Gastrocnemius medialis (tissue), 4 donors: ENCODE measurements around the gene ACOT11. TPM values are rescaled to one million over a fixed set of nuclear protein-coding genes. Genes with fewer than 3 reads are reported as not detected.

Source experiments
- ATAC-seq, 2 donors: fragments of 150-250 bp; one replicate each; pipeline ENCODE4 v1.9.1; 2016
- DNase-seq, 2 donors: peaks; one replicate each; pipeline ENCODE4 v3.0.0-alpha.2; 2019
- H3K27ac ChIP-seq, 4 donors: fragments of 200-600 bp; sonication (generic); 1 replicate in 1 of 4; 2 replicates in 3 of 4; pipeline ENCODE4 v1.5.1; 2016 to 2018; ENCODE audit warnings: mild to moderate bottlenecking in 2 of 4, moderate library complexity in 1 of 4
- H3K27me3 ChIP-seq, 3 donors: fragments of 200-600 bp; sonication (generic) in 2 of 3; 1 replicate in 1 of 3; 2 replicates in 2 of 3; pipeline versions ENCODE4 v1.5.1 to v1.6.0; 2016 to 2019; ENCODE audit warnings: mild to moderate bottlenecking in 1 of 3, moderate library complexity in 1 of 3
- H3K36me3 ChIP-seq, 2 donors: fragments of 200-600 bp; sonication (generic) in 1 of 2; one replicate each; pipeline ENCODE4 v1.5.1; 2017 to 2018
- H3K4me1 ChIP-seq, 2 donors: fragments of 200-600 bp; sonication (generic) in 1 of 2; one replicate each; pipeline ENCODE4 v1.5.1; 2016 to 2017; ENCODE audit warnings: mild to moderate bottlenecking in 2 of 2
- H3K4me3 ChIP-seq, 4 donors: fragments of 200-600 bp; sonication (generic) in 3 of 4; 1 replicate in 1 of 4; 2 replicates in 3 of 4; pipeline ENCODE4 v1.5.1; 2016 to 2019; ENCODE audit warnings: mild to moderate bottlenecking in 2 of 4
- H3K9me3 ChIP-seq, 3 donors: fragments of 200-600 bp; sonication (generic) in 2 of 3; 1 replicate in 1 of 3; 2 replicates in 2 of 3; pipeline ENCODE4 v1.5.1; 2016 to 2019
- POLR2A ChIP-seq, 2 donors: fragments of 450-650 bp; IDR thresholded peaks; one replicate each; pipeline ENCODE4 v1.6.1; 2017; ENCODE audit warnings: antibody characterized with exemption in 2 of 2, mild to moderate bottlenecking in 2 of 2, moderate library complexity in 2 of 2
- in situ Hi-C, 4 donors: fragments of 200-750 bp; cut with MboI; loops; one replicate each; pipeline versions ENCODE4 v1.15.0 to v1.8.0; 2017; ENCODE audit warnings: low sequenced_read_pairs in 4 of 4
- intact Hi-C: fragments of 100-400 bp; cut with DNase I; formaldehyde crosslinking; loops from one replicate; pipeline ENCODE4 v1.15.1; 2023; ENCODE audit warnings: low total_unique reads
- total RNA-seq, 4 donors: library from RNA; depleted of rRNA; stranded (reverse); fragments of >200 nt; gene quantifications; one replicate each; pipeline versions ENCODE4 v1.1.0 to v1.2.3, GENCODE V29; 2016
- TF ChIP-seq, protein P1 (sequence below), 5 experiments: fragments of 450-650 bp in 3 of 5; fragments of 200-600 bp in 2 of 5; sonication (generic) in 2 of 5; IDR thresholded peaks in 4 of 5; conservative IDR thresholded peaks in 1 of 5; 1 replicate in 4 of 5; 2 replicates in 1 of 5; pipeline ENCODE4 v1.5.1; 2016 to 2019; ENCODE audit warnings: antibody characterized with exemption in 5 of 5, mild to moderate bottlenecking in 3 of 5, moderate library complexity in 3 of 5

ACOT11 gene
- total RNA-seq, 4 donors from 2014 or later, result 0.90 to 3.2 (median 1.2) TPM

DNA sequence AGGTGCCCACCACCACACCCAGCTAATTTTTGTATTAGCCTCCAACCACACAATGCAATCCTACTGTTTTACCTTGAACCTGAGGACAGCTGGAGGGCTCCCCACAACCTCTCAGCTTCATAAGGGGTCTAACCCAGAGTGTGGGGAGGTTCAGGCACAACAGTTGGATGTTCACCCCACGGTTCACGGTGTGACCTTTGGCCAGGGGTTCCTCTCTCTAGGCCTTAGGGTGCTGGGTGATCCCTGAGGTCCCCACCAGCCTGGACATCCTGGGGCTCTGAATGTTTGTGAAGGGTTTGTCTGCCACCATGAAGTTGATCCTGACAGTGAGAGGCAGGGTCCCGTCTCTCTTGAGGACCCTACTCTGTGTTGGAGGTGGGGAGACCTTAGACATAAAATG lies 3.9 kb downstream of the ACOT11 start:
- TF ChIP-seq, protein P1, sequence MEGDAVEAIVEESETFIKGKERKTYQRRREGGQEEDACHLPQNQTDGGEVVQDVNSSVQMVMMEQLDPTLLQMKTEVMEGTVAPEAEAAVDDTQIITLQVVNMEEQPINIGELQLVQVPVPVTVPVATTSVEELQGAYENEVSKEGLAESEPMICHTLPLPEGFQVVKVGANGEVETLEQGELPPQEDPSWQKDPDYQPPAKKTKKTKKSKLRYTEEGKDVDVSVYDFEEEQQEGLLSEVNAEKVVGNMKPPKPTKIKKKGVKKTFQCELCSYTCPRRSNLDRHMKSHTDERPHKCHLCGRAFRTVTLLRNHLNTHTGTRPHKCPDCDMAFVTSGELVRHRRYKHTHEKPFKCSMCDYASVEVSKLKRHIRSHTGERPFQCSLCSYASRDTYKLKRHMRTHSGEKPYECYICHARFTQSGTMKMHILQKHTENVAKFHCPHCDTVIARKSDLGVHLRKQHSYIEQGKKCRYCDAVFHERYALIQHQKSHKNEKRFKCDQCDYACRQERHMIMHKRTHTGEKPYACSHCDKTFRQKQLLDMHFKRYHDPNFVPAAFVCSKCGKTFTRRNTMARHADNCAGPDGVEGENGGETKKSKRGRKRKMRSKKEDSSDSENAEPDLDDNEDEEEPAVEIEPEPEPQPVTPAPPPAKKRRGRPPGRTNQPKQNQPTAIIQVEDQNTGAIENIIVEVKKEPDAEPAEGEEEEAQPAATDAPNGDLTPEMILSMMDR (IDR thresholded peaks at IDR 0.05 in 4 of 5, conservative IDR thresholded peaks at IDR 0.05 in 1 of 5), result no peak
- TF ChIP-seq POLR2A (IDR thresholded peaks at IDR 0.05), result no peak
- Histone ChIP-seq H3K27ac (peak overlapping the region in 3 of 4 donors; percentile 47 to 67 (median 51)), H3K9me3 (no peaks in the 10 kb centered on the region), H3K4me1 (peaks cover 28% of the 10 kb centered on the region in 2 donors), H3K4me3 (no peak overlapping the region), H3K27me3 (no peaks in the 10 kb centered on the region), H3K36me3 (no peaks in the 10 kb centered on the region)
- intact Hi-C loops, result loop anchor here (10.0 kb wide), 1 partner anchor 1847 kb away; no protein-coding TSS in a partner anchor
- ATAC-seq (no peak), DNase-seq (no peak)
- in situ Hi-C loops, result no loop called here

DNA sequence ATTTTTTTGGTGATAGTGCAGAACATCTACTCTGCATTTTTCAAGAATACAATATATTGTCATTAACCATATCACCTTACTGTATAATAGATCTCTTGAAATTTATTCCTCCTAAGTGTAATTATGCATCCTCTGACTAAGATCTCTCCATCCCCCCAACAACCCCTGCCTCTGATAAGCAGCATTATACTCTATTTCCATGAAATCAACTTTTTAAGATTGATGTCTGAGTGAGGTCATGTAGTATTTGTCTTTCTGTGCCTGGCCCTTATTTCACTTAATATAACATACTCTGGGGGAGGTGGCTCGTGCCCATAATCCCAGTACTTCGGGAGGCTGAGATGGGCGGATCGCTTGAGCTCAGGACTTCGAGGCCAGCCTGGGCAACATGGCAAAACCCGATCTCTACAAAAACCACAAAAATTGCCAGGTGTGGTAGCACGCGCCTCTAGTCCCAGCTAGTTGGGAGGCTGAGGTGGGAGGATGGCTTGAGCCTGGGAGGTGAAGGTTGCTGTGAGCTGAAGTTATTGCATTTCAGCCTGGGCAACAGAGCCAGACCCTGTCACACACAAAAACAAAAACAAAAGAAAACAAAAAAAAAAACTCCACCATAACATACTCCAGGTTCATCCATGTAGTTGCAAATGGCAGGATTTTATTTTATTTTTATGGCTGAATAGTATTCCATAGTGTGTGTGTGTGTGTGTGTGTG lies 5.7 kb downstream of the ACOT11 start:
- intact Hi-C loops, result loop anchor here (10.0 kb wide), 1 partner anchor 1849 kb away; no protein-coding TSS in a partner anchor

DNA sequence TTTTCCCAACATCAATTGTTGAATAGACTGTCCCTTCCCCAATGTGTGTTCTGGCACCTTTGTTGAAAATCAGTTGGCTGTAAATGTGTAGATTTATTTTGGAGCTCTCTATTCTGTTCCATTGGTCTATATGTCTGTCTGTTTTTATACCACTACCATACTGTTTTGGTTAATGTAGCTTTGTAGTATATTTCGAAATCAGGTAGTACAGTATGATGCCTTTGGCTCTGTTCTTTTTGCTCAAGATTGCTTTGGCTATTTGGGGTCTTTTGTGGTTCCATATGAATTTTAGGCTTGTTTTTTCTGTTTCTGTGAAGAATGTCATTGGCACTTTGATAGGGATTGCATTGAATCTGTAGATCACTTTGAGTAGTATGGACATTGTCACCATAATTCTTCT lies 8.1 kb downstream of the ACOT11 start:
- Histone ChIP-seq H3K4me3 (no peak overlapping the region), H3K27me3 (no peaks in the 10 kb centered on the region), H3K36me3 (no peaks in the 10 kb centered on the region), H3K4me1 (peaks cover 26 to 28% of the 10 kb centered on the region in 2 donors), H3K9me3 (no peaks in the 10 kb centered on the region), H3K27ac (peak overlapping the region in 2 of 4 donors; percentile 2 to 82)
- in situ Hi-C loops (no loop called here), intact Hi-C loops (loop anchor here (10.0 kb wide), 1 partner anchor 1851 kb away; no protein-coding TSS in a partner anchor)
- no peak for DNase-seq
- no peak for ATAC-seq
- TF ChIP-seq, protein P1 (IDR thresholded peaks at IDR 0.05 in 4 of 5, conservative IDR thresholded peaks at IDR 0.05 in 1 of 5), result no peak

More for the DNA sequence above, 5.7 kb downstream of the ACOT11 start:
- ATAC-seq, result no peak
- in situ Hi-C loops, result no loop called here
- Histone ChIP-seq H3K27ac (no peak overlapping the region), H3K4me1 (peaks cover 25 to 29% of the 10 kb centered on the region in 2 donors), H3K4me3 (no peak overlapping the region), H3K27me3 (no peaks in the 10 kb centered on the region), H3K9me3 (no peaks in the 10 kb centered on the region), H3K36me3 (no peaks in the 10 kb centered on the region)
- DNase-seq, result no peak
- TF ChIP-seq, protein P1 (IDR thresholded peaks at IDR 0.05 in 4 of 5, conservative IDR thresholded peaks at IDR 0.05 in 1 of 5), result no peak

DNA sequence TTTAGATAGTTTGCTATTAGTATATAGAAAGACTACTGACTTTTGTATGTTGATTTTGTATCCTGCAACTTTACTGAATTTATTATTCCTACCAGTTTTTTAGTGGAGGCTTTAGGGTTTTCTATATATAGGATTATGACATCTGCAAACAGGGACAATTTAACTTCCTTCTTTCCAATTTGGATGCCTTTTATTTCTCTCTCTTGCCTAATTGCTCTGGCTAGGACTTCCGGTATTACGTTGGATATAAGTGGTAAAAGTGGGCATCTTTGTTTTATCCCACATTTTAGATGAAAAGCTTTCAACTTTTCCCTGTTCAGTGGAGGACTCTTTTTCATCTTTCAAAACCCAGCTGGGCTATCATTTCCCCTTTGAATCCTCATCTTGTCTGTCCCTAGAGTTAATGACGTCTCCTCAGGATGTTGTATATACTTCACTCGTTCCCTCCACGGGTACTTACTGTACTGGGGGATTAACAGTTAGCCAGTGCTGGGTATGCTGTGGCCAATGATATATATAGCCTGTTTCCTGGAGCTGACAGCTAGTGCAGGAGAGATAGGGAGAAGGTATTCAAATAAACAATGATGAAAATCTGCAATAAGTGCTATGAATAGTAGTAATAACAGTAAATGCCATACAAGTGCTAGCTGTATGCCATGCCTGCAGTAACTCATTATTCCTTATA lies 9.8 kb downstream of the ACOT11 start:
- DNase-seq, result no peak
- Histone ChIP-seq H3K4me3 (no peak overlapping the region), H3K27me3 (no peaks in the 10 kb centered on the region), H3K27ac (peak overlapping the region; percentile 66 to 82 (median 80)), H3K36me3 (no peaks in the 10 kb centered on the region), H3K9me3 (no peaks in the 10 kb centered on the region), H3K4me1 (peaks cover 26% of the 10 kb centered on the region in 2 donors)
- intact Hi-C loops, result loop anchor here (10.0 kb wide), 1 partner anchor 1853 kb away; no protein-coding TSS in a partner anchor
- no peak for TF ChIP-seq POLR2A (IDR thresholded peaks at IDR 0.05)
- ATAC-seq, result peak; percentile 41 to 42
- in situ Hi-C loops, result no loop called here

DNA sequence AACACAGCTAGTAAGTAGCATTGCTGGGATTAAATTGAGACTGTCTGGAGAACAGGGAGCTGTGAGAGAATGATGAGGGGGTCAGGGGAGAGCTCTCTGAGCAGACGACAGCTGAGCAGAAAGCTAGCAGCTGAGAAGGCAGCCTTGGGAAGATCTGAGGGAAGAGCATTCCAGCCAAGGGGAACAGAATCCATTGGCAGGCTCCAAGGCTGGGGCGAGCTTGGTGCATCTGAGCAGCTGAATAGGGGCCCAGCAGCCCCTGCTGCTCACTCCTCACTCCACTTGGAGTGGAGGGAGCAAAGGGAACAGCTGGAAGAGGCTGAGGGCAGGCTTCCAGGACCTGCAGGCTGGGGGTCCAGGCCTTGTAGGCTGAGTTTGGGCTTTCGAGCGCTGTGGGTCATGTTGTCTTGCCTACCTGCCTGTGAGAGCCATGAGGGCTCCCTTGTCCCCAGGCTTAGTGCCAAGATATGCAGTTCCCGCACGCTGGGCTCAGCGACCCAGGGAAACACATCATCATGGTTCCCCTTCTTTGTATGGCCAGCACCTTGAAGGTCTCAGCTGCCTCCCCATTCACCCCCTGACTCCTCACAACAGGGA lies 10.5 kb downstream of the ACOT11 start:
- no peak for ATAC-seq
- no peak for DNase-seq

More for the DNA sequence above, 10.5 kb downstream of the ACOT11 start:
- Histone ChIP-seq H3K27ac (peak overlapping the region; percentile 66 to 82 (median 80)), H3K9me3 (no peaks in the 10 kb centered on the region), H3K4me1 (peaks cover 26 to 27% of the 10 kb centered on the region in 2 donors), H3K4me3 (no peak overlapping the region), H3K27me3 (no peaks in the 10 kb centered on the region), H3K36me3 (no peaks in the 10 kb centered on the region)
- in situ Hi-C loops (no loop called here), intact Hi-C loops (loop anchor here (10.0 kb wide), 1 partner anchor 1854 kb away; no protein-coding TSS in a partner anchor)
- TF ChIP-seq, protein P1 (IDR thresholded peaks at IDR 0.05 in 4 of 5, conservative IDR thresholded peaks at IDR 0.05 in 1 of 5), result no peak
- TF ChIP-seq POLR2A (IDR thresholded peaks at IDR 0.05), result no peak
